ENCODE data around the gene ADARB2.

GRCh38 chr10:1665021-1665661 lies 72.2 kb downstream of the ADARB2 start:
- TF ChIP-seq TAF1 (IDR thresholded peaks at IDR 0.05; ENCODE audit: low read depth), result no peak
- no peak for TF ChIP-seq RAD21 (IDR thresholded peaks at IDR 0.05; ENCODE audit: low read depth)
- no peak for TF ChIP-seq YY1 (IDR thresholded peaks at IDR 0.05; ENCODE audit: low read depth)
- TF ChIP-seq REST (IDR thresholded peaks at IDR 0.05; ENCODE audit: low read depth), result no peak
- no peak for TF ChIP-seq NFIC (IDR thresholded peaks at IDR 0.05)
- TF ChIP-seq, protein P1, sequence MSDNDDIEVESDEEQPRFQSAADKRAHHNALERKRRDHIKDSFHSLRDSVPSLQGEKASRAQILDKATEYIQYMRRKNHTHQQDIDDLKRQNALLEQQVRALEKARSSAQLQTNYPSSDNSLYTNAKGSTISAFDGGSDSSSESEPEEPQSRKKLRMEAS (IDR thresholded peaks at IDR 0.05), result no peak
- TF ChIP-seq FOXM1 (IDR thresholded peaks at IDR 0.05; ENCODE audit: borderline replicate concordance, low read depth), result no peak

Data from Ishikawa (cell line).